HepG2 (cell line): ENCODE results near the gene LTB4R2. TPM values are rescaled to one million over a fixed set of nuclear protein-coding genes. Genes with fewer than 3 reads are reported as not detected.

Source experiments
- ATAC-seq: fragments of 200-7000 bp; cut with Tn5 transposase; 3 replicates; pipeline ENCODE4 v1.9.1; 2020; ENCODE audit warnings: mild to moderate bottlenecking, moderate library complexity
- BruUV-seq: library from RNA; stranded (reverse); fragments of 400-500 nt; replicated peaks from 2 replicates; lab custom pipeline; 2021; lab: Mats Ljungman, UMichigan
- CTCF ChIA-PET: fragments of 300-600 bp; formaldehyde crosslinking; extraction: SDS; loops from one replicate; lab custom pipeline; 2021; ENCODE audit warnings: low total read pairs, inconsistent platforms, low intra/inter-chr PET ratio; lab: Yijun Ruan, JAX
- POLR2A ChIA-PET: fragments of 350-600 bp; sonication (Branson Sonifier 250); formaldehyde crosslinking; loops from one replicate; lab custom pipeline; 2020; ENCODE audit warnings: antibody characterized with exemption, inconsistent platforms; lab: Yijun Ruan, JAX
- DNase-seq: peaks from one replicate; pipeline ENCODE4 v3.0.0-alpha.2; 2015; ENCODE audit warnings: low spot score
- FAIRE-seq: peaks from 3 replicates; lab custom pipeline; 2011; peaks lifted over from hg19 to GRCh38; lab: Jason Lieb, UNC
- H2AFZ ChIP-seq: one replicate; pipeline ENCODE4 v1.6.1; 2011; ENCODE audit warnings: low read length, inconsistent platforms
- H3K27ac ChIP-seq: fragments of 300-600 bp; 3 replicates; pipeline ENCODE4 v1.8.0; 2011; ENCODE audit warnings: mixed run types, mild to moderate bottlenecking, mixed read lengths, low read length, inconsistent platforms; ENCODE audit not compliant: insufficient read depth; ENCODE audit errors: extremely low read length
- H3K27me3 ChIP-seq, 2 experiments: fragments of 200-600 bp in 1 of 2; 2 replicates in 1 of 2; 3 replicates in 1 of 2; pipeline versions ENCODE4 v1.6.0 to v1.8.0; 2011; ENCODE audit warnings: low read length in 2 of 2, mild to moderate bottlenecking in 2 of 2, moderate library complexity in 2 of 2, inconsistent platforms in 1 of 2; ENCODE audit not compliant: insufficient read depth in 2 of 2, control insufficient read depth in 1 of 2
- H3K36me3 ChIP-seq, 2 experiments: fragments of 200-600 bp in 1 of 2; replicated peaks in 1 of 2; 2 replicates in 1 of 2; 3 replicates in 1 of 2; pipeline versions ENCODE4 v1.5.1 to v1.8.0; 2011; ENCODE audit warnings: low read length in 2 of 2, inconsistent platforms in 1 of 2; ENCODE audit not compliant: insufficient read depth in 2 of 2, control insufficient read depth in 1 of 2
- H3K4me1 ChIP-seq: 2 replicates; pipeline ENCODE4 v1.5.1; 2012; ENCODE audit warnings: low read length, inconsistent platforms; ENCODE audit not compliant: insufficient read depth
- H3K4me2 ChIP-seq: 2 replicates; pipeline ENCODE4 v1.6.0; 2011; ENCODE audit warnings: low read depth, low read length, inconsistent platforms
- H3K4me3 ChIP-seq, 3 experiments: fragments of 200-600 bp in 1 of 3; sonication (generic), shearing (Covaris generic) in 1 of 3; replicated peaks in 1 of 3; 2 replicates each; pipeline ENCODE4 v1.5.1; 2011 to 2016; ENCODE audit warnings: low read length in 3 of 3, inconsistent platforms in 2 of 3, low read depth in 2 of 3, mild to moderate bottlenecking in 2 of 3, control low read depth in 1 of 3, mixed read lengths in 1 of 3; ENCODE audit not compliant: insufficient read depth in 1 of 3
- H3K79me2 ChIP-seq: one replicate; pipeline ENCODE4 v1.6.1; 2011; ENCODE audit warnings: low read length, inconsistent platforms; ENCODE audit not compliant: insufficient read depth
- H3K9ac ChIP-seq: 2 replicates; pipeline ENCODE4 v1.6.0; 2011; ENCODE audit warnings: mild to moderate bottlenecking, low read depth, low read length, inconsistent platforms; ENCODE audit not compliant: insufficient read depth
- H3K9me3 ChIP-seq: 2 replicates; pipeline ENCODE4 v1.5.1; 2012; ENCODE audit warnings: mild to moderate bottlenecking, low read length
- H4K20me1 ChIP-seq: 2 replicates; pipeline ENCODE4 v1.6.0; 2011; ENCODE audit warnings: inconsistent platforms, mild to moderate bottlenecking, low read length, moderate library complexity; ENCODE audit not compliant: insufficient read depth
- ZIK1 ChIP-seq: sonication (generic); formaldehyde crosslinking; IDR thresholded peaks from 2 replicates; pipeline ENCODE4 v1.5.0; 2020; ENCODE audit warnings: mild to moderate bottlenecking, low read depth, missing genetic modification reagents, borderline replicate concordance
- ZNF282 ChIP-seq: fragments of 450-650 bp; IDR thresholded peaks from 2 replicates; pipeline ENCODE4 v1.6.1; 2018; ENCODE audit not compliant: partially characterized antibody
- ZNF3 ChIP-seq: IDR thresholded peaks from 2 replicates; pipeline ENCODE4 v1.7.0; 2017; ENCODE audit warnings: inconsistent platforms
- ZNF550 ChIP-seq: sonication (generic); formaldehyde crosslinking; IDR thresholded peaks from 2 replicates; pipeline ENCODE4 v1.4.0; 2020; ENCODE audit warnings: mild to moderate bottlenecking, missing genetic modification reagents, borderline replicate concordance
- WGBS: methylation state at CpG from one replicate; pipeline ENCODE4 v1.1.6; 2017; ENCODE audit warnings: low lambda C conversion rate; 5-methylcytosine and 5-hydroxymethylcytosine counted together
- in situ Hi-C: cut with HindIII; loops from 2 replicates; pipeline ENCODE4 v1.10.0; 2017; ENCODE audit warnings: low pct_unique_long_range_greater_than_20kb; ENCODE audit not compliant: extremely low pct_ligation_motif_present
- intact Hi-C: fragments of 100-400 bp; cut with micrococcal nuclease; formaldehyde crosslinking; loops from one replicate; pipeline ENCODE4 v1.10.0; 2022; ENCODE audit not compliant: unreplicated experiment
- polyA plus RNA-seq, 8 experiments: library from polyadenylated mRNA; depleted of rRNA in 3 of 8; stranded (reverse) in 7 of 8; unstranded in 1 of 8; fragments of >200 nt; fragmentation: Illumina TruSeq in 4 of 8; extraction: Trizol in 4 of 8; gene quantifications; 2 replicates each; pipeline versions ENCODE4 v1.2.1 to v1.2.3, GENCODE V29; 2011 to 2016; ENCODE audit warnings: low read depth in 4 of 8, missing spikeins in 1 of 8, mixed read lengths in 1 of 8; ENCODE audit not compliant: insufficient read depth in 1 of 8
- total RNA-seq, 5 experiments: library from RNA; depleted of rRNA; stranded (reverse); fragments of >200 nt; fragmentation: Illumina TruSeq; extraction: Trizol; gene quantifications; 2 replicates each; pipeline ENCODE4 v1.2.3, GENCODE V29; 2016; ENCODE audit warnings: low read depth in 1 of 5
- TF ChIP-seq, protein P1 (sequence below): sonication (generic); formaldehyde crosslinking; IDR thresholded peaks from 2 replicates; pipeline ENCODE4 v1.5.1; 2020; ENCODE audit warnings: mild to moderate bottlenecking, missing genetic modification reagents, moderate library complexity
- TF ChIP-seq, protein P2 (sequence below): sonication (generic); formaldehyde crosslinking; IDR thresholded peaks from 2 replicates; pipeline ENCODE4 v1.8.0; 2022; ENCODE audit warnings: missing genetic modification reagents, mild to moderate bottlenecking, moderate library complexity, borderline replicate concordance
- TF ChIP-seq, protein P3 (sequence below): sonication (generic); formaldehyde crosslinking; IDR thresholded peaks from 2 replicates; pipeline ENCODE4 v1.5.0; 2020; ENCODE audit warnings: missing genetic modification reagents
- TF ChIP-seq, protein P4 (sequence below): sonication (generic); formaldehyde crosslinking; IDR thresholded peaks from 2 replicates; pipeline ENCODE4 v1.4.0; 2020; ENCODE audit warnings: missing genetic modification reagents
- TF ChIP-seq, protein P5 (sequence below): sonication (generic); formaldehyde crosslinking; IDR thresholded peaks from 2 replicates; pipeline ENCODE4 v1.9.0; 2021; ENCODE audit warnings: missing genetic modification reagents, mild to moderate bottlenecking, borderline replicate concordance
- TF ChIP-seq, protein P6 (sequence below): sonication (generic); formaldehyde crosslinking; IDR thresholded peaks from 2 replicates; pipeline ENCODE4 v1.8.1; 2023; ENCODE audit warnings: mild to moderate bottlenecking, inconsistent platforms, moderate library complexity, missing genetic modification reagents, borderline replicate concordance

The LTB4R2 gene
- total and polyA plus RNA-seq, 2 of the 13 experiments (the other 11 are each of a cell fraction or from before 2014, with no cell fraction given), result 3.9 to 6.9 TPM

DNA sequence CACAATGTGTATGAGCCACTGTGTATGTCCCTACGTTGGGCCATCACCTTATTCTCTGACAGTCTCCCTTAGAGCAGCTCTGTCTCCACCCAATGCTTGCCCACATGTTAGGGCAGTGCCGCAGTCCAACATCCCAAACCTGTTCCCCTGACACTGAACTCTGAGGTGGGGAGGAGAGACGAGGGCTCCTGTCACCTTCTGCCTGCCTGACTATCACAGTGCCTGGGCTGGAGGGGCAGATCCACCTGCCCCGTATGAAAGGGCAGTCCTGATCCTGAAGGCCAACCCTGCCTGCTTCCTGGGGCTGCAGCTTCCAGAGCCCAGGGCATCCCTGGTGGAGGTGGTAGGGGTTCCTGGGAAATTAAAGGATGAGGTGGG, 49.2 kb upstream of the LTB4R2 start (continued):
- TF ChIP-seq, protein P1, sequence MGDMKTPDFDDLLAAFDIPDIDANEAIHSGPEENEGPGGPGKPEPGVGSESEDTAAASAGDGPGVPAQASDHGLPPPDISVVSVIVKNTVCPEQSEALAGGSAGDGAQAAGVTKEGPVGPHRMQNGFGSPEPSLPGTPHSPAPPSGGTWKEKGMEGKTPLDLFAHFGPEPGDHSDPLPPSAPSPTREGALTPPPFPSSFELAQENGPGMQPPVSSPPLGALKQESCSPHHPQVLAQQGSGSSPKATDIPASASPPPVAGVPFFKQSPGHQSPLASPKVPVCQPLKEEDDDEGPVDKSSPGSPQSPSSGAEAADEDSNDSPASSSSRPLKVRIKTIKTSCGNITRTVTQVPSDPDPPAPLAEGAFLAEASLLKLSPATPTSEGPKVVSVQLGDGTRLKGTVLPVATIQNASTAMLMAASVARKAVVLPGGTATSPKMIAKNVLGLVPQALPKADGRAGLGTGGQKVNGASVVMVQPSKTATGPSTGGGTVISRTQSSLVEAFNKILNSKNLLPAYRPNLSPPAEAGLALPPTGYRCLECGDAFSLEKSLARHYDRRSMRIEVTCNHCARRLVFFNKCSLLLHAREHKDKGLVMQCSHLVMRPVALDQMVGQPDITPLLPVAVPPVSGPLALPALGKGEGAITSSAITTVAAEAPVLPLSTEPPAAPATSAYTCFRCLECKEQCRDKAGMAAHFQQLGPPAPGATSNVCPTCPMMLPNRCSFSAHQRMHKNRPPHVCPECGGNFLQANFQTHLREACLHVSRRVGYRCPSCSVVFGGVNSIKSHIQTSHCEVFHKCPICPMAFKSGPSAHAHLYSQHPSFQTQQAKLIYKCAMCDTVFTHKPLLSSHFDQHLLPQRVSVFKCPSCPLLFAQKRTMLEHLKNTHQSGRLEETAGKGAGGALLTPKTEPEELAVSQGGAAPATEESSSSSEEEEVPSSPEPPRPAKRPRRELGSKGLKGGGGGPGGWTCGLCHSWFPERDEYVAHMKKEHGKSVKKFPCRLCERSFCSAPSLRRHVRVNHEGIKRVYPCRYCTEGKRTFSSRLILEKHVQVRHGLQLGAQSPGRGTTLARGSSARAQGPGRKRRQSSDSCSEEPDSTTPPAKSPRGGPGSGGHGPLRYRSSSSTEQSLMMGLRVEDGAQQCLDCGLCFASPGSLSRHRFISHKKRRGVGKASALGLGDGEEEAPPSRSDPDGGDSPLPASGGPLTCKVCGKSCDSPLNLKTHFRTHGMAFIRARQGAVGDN (CRISPR knock-in tag), result peak; percentile 9; the same call in 1 of the 2 replicates
- no peak for TF ChIP-seq ZIK1 (CRISPR knock-in tag)
- TF ChIP-seq ZNF550, result no peak

DNA sequence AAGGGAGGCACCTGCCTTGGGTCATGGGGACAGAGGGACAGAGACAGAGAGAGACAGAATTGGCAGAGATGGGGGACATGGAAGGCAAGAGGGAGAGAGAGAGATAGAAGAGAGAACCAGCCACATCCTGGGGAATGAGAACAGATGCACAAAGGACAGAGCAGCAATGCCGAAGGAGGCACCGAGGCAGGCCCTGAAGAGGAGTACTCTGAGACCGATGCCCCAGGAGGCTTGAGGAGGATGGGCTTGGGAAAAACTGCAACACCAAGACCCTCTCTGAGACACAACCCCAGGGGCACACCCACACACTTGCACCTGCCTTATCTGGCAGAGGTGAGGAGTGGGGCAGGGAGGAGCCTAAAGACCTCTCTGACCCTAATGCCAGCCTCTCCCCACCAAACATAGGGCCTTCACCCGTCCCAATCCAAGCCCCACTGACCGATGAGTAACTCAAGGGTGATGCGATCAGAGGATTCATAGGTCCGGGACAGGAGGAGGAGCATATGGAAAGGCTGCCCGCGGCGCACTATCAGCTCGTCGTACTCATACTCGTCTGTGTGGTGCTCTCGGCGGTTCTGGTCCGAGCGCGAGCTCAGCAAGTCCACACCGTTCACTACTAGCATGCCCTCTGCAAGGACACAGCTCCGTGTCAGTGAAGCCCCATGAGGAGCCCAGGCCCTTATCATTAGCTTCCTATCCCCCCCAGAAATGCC, 48.5 kb upstream of the LTB4R2 start:
- Histone ChIP-seq H4K20me1 (no peaks in the 10 kb centered on the region), H3K4me1 (peaks cover 21% of the 10 kb centered on the region), H3K79me2 (no peaks in the 10 kb centered on the region), H3K4me2 (no peak overlapping the region), H2AFZ (no peak overlapping the region), H3K27ac (no peak overlapping the region), H3K4me3 (no peak overlapping the region), H3K36me3 (peaks cover 4 to 13% of the 10 kb centered on the region in 2 experiments; a peak in 4 of 5 replicates), H3K9ac (no peak overlapping the region), H3K9me3 (no peaks in the 10 kb centered on the region), H3K27me3 (no peaks in the 10 kb centered on the region)
- DNase-seq (no peak), FAIRE-seq (no peak), ATAC-seq (no peak)
- ChIA-PET CTCF (no interaction called here), POLR2A (interaction anchor here (0.8 to 16.5 kb wide), 4 partner anchors 8 to 170 kb away, joined by 3 to 435 read pairs (median 131); partner anchors contain the start of genes RABGGTA and TINF2)
- in situ Hi-C loops, result no loop called here
- intact Hi-C loops, result no loop called here
- BruUV-seq, result no TSS peak
- 92% methylated on average over 20 of the region's 20 CpGs for WGBS
- TF ChIP-seq, protein P2, sequence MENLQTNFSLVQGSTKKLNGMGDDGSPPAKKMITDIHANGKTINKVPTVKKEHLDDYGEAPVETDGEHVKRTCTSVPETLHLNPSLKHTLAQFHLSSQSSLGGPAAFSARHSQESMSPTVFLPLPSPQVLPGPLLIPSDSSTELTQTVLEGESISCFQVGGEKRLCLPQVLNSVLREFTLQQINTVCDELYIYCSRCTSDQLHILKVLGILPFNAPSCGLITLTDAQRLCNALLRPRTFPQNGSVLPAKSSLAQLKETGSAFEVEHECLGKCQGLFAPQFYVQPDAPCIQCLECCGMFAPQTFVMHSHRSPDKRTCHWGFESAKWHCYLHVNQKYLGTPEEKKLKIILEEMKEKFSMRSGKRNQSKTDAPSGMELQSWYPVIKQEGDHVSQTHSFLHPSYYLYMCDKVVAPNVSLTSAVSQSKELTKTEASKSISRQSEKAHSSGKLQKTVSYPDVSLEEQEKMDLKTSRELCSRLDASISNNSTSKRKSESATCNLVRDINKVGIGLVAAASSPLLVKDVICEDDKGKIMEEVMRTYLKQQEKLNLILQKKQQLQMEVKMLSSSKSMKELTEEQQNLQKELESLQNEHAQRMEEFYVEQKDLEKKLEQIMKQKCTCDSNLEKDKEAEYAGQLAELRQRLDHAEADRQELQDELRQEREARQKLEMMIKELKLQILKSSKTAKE, result no peak
- no peak for TF ChIP-seq ZNF3 (CRISPR knock-in tag)
- TF ChIP-seq ZNF282, result no peak
- TF ChIP-seq, protein P3, sequence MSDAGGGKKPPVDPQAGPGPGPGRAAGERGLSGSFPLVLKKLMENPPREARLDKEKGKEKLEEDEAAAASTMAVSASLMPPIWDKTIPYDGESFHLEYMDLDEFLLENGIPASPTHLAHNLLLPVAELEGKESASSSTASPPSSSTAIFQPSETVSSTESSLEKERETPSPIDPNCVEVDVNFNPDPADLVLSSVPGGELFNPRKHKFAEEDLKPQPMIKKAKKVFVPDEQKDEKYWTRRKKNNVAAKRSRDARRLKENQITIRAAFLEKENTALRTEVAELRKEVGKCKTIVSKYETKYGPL (CRISPR knock-in tag), result no peak
- TF ChIP-seq, protein P4, sequence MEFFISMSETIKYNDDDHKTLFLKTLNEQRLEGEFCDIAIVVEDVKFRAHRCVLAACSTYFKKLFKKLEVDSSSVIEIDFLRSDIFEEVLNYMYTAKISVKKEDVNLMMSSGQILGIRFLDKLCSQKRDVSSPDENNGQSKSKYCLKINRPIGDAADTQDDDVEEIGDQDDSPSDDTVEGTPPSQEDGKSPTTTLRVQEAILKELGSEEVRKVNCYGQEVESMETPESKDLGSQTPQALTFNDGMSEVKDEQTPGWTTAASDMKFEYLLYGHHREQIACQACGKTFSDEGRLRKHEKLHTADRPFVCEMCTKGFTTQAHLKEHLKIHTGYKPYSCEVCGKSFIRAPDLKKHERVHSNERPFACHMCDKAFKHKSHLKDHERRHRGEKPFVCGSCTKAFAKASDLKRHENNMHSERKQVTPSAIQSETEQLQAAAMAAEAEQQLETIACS (CRISPR knock-in tag), result no peak
- TF ChIP-seq, protein P5, sequence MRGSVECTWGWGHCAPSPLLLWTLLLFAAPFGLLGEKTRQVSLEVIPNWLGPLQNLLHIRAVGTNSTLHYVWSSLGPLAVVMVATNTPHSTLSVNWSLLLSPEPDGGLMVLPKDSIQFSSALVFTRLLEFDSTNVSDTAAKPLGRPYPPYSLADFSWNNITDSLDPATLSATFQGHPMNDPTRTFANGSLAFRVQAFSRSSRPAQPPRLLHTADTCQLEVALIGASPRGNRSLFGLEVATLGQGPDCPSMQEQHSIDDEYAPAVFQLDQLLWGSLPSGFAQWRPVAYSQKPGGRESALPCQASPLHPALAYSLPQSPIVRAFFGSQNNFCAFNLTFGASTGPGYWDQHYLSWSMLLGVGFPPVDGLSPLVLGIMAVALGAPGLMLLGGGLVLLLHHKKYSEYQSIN (CRISPR knock-in tag), result peak; percentile 60; the same call in 1 of the 2 replicates
- TF ChIP-seq, protein P6, sequence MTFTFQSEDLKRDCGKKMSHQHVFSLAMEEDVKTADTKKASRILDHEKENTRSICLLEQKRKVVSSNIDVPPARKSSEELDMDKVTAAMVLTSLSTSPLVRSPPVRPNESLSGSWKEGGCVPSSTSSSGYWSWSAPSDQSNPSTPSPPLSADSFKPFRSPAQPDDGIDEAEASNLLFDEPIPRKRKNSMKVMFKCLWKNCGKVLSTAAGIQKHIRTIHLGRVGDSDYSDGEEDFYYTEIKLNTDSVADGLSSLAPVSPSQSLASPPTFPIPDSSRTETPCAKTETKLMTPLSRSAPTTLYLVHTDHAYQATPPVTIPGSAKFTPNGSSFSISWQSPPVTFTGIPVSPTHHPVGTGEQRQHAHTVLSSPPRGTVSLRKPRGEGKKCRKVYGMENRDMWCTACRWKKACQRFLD (CRISPR knock-in tag), result 0 out of 2 replicates have a peak, but pooled peaks have one; percentile 19
